Measurements from ENCODE around the gene SRGAP1.
"Not testable (repeated sequence)": the region's sequence is repeated elsewhere in the genome, so short reads cannot be mapped to it uniquely, and the experiment has no call there.

DNA sequence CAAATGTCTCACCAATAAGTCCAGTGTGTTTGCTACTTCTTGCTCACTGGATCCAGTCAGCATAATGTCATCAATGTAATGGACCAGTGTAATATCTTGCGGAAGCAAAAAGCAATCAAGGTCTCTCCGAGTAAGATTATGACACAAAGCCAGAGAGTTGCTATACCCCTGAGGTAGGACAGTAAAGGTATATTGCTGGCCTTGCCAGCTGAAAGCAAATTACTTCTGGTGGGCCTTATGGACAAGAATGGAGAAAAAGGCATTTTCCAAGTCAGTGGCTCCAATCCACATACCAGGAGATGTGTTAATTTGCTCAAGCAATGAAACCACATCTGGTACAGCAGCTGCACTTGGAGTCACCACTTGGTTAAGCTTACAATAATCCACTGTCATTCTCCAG, 288.2 kb downstream of the SRGAP1 start:
- TF ChIP-seq, protein P1, sequence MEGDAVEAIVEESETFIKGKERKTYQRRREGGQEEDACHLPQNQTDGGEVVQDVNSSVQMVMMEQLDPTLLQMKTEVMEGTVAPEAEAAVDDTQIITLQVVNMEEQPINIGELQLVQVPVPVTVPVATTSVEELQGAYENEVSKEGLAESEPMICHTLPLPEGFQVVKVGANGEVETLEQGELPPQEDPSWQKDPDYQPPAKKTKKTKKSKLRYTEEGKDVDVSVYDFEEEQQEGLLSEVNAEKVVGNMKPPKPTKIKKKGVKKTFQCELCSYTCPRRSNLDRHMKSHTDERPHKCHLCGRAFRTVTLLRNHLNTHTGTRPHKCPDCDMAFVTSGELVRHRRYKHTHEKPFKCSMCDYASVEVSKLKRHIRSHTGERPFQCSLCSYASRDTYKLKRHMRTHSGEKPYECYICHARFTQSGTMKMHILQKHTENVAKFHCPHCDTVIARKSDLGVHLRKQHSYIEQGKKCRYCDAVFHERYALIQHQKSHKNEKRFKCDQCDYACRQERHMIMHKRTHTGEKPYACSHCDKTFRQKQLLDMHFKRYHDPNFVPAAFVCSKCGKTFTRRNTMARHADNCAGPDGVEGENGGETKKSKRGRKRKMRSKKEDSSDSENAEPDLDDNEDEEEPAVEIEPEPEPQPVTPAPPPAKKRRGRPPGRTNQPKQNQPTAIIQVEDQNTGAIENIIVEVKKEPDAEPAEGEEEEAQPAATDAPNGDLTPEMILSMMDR (IDR thresholded peaks at IDR 0.05; ENCODE audit: poor library complexity) = not testable (repeated sequence)
- TF ChIP-seq EZH2phosphoT487 (IDR thresholded peaks at IDR 0.05; ENCODE audit: low read depth, severe bottlenecking, unreplicated experiment); EZH2 (IDR thresholded peaks at IDR 0.05; ENCODE audit: borderline replicate concordance): not testable (repeated sequence)
